K562 (cell line): ENCODE results near the gene SGMS1. TPM values are rescaled to one million over a fixed set of nuclear protein-coding genes. Genes with fewer than 3 reads are reported as not detected.
A peak's percentile ranks its signal among the peaks of the same experiment; 100 is the strongest.

ENCODE experiments used
- CBFA2T3 ChIP-seq: fragments of 450-650 bp; IDR thresholded peaks from 2 replicates; pipeline ENCODE4 v1.6.1; 2017
- CEBPG ChIP-seq, 3 experiments: fragments of 200-800 bp in 1 of 3; sonication (Bioruptor generic) in 1 of 3; sonication (generic) in 1 of 3; formaldehyde crosslinking in 1 of 3; IDR thresholded peaks in 2 of 3; conservative IDR thresholded peaks in 1 of 3; 2 replicates each; pipeline versions ENCODE4 v1.6.1 to v1.8.0; 2016 to 2022; ENCODE audit warnings: missing compliant biosample characterization in 2 of 3, missing genetic modification characterization in 2 of 3, mild to moderate bottlenecking in 1 of 3, missing genetic modification reagents in 1 of 3
- COPS2 ChIP-seq: fragments of 450-650 bp; conservative IDR thresholded peaks from 2 replicates; pipeline ENCODE4 v1.6.1; 2016; ENCODE audit warnings: mild to moderate bottlenecking, moderate library complexity
- CREB3 ChIP-seq: fragments of 450-650 bp; conservative IDR thresholded peaks from 2 replicates; pipeline ENCODE4 v1.6.1; 2016; ENCODE audit warnings: missing genetic modification characterization, low read depth, mild to moderate bottlenecking, missing compliant biosample characterization, moderate library complexity
- DIDO1 ChIP-seq: fragments of 450-650 bp; IDR thresholded peaks from 2 replicates; pipeline ENCODE4 v1.6.1; 2016; ENCODE audit warnings: low read depth, missing biosample characterization, missing genetic modification characterization
- ELF4 ChIP-seq: fragments of 450-650 bp; formaldehyde crosslinking; IDR thresholded peaks from 2 replicates; pipeline ENCODE4 v1.4.0; 2022; ENCODE audit warnings: missing genetic modification characterization
- FOSL1 ChIP-seq: fragments of 200-800 bp; sonication (Bioruptor generic); conservative IDR thresholded peaks from 2 replicates; pipeline ENCODE4 v1.6.1; 2016; ENCODE audit warnings: missing genetic modification characterization, missing compliant biosample characterization
- HNRNPUL1 ChIP-seq: fragments of 200-400 bp; formaldehyde crosslinking; IDR thresholded peaks from 2 replicates; pipeline ENCODE4 v1.6.1; 2017; ENCODE audit warnings: low read length
- JUND ChIP-seq, 2 experiments: IDR thresholded peaks; 2 replicates in 1 of 2; 3 replicates in 1 of 2; pipeline ENCODE4 v1.6.1; 2011; ENCODE audit warnings: borderline replicate concordance in 2 of 2, low read depth in 2 of 2, low read length in 2 of 2, improper control_type of control experiment in 1 of 2, missing biosample characterization in 1 of 2, missing genetic modification characterization in 1 of 2, missing genetic modification reagents in 1 of 2
- MAFK ChIP-seq: IDR thresholded peaks from 2 replicates; pipeline ENCODE4 v1.6.1; 2011; ENCODE audit warnings: low read length, improper control_type of control experiment
- MTA2 ChIP-seq: fragments of 450-650 bp; IDR thresholded peaks from 2 replicates; pipeline ENCODE4 v1.6.1; 2016; ENCODE audit warnings: low read depth
- NFE2L1 ChIP-seq: fragments of 450-650 bp; IDR thresholded peaks from 2 replicates; pipeline ENCODE4 v1.6.1; 2016; ENCODE audit warnings: missing genetic modification characterization, low read depth, mild to moderate bottlenecking, missing compliant biosample characterization, moderate library complexity, borderline replicate concordance
- STAT5A ChIP-seq: IDR thresholded peaks from 2 replicates; pipeline ENCODE4 v1.6.1; 2012; ENCODE audit warnings: low read length, inconsistent platforms, borderline replicate concordance
- ZNF134 ChIP-seq: fragments of 250-450 bp; sonication (Bioruptor Pico); conservative IDR thresholded peaks from 2 replicates; pipeline ENCODE4 v1.4.0; 2020
- ZNF217 ChIP-seq: sonication (generic); formaldehyde crosslinking; IDR thresholded peaks from 2 replicates; pipeline ENCODE4 v1.8.0; 2022; ENCODE audit warnings: mild to moderate bottlenecking, missing genetic modification reagents
- ZNF395 ChIP-seq: fragments of 200-800 bp; sonication (Bioruptor generic); IDR thresholded peaks from 2 replicates; pipeline ENCODE4 v1.6.1; 2017; ENCODE audit warnings: missing genetic modification characterization, missing compliant biosample characterization
- ZNF444 ChIP-seq: fragments of 250-450 bp; sonication (Bioruptor Pico); IDR thresholded peaks from 2 replicates; pipeline ENCODE4 v1.4.0; 2020; ENCODE audit warnings: mild to moderate bottlenecking, moderate library complexity
- polyA plus RNA-seq, 8 experiments: library from polyadenylated mRNA; depleted of rRNA in 4 of 8; stranded (reverse) in 5 of 8; unstranded in 3 of 8; fragments of >200 nt; fragmentation: Nextera tagmentation in 2 of 8; fragmentation: Illumina TruSeq in 1 of 8; extraction: Ambion mirVana in 2 of 8; extraction: Trizol in 1 of 8; gene quantifications; 2 replicates each; pipeline versions ENCODE4 v1.2.1 to v1.2.3, GENCODE V29; 2011 to 2014; ENCODE audit warnings: inconsistent platforms in 1 of 8, missing spikeins in 1 of 8
- total RNA-seq, 7 experiments: library from RNA; depleted of rRNA in 6 of 7; stranded (reverse); fragments of >200 nt in 6 of 7; fragmentation: Illumina TruSeq in 2 of 7; extraction: Trizol in 2 of 7; gene quantifications; 2 replicates each; pipeline versions ENCODE4 v1.2.1 to v1.2.3, GENCODE V29; 2011 to 2021; ENCODE audit warnings: low replicate concordance in 1 of 7
- TF ChIP-seq, protein P1 (sequence below): fragments of 250-450 bp; sonication (Bioruptor Pico); IDR thresholded peaks from 2 replicates; pipeline ENCODE4 v1.4.0; 2020

Gene SGMS1
- total and polyA plus RNA-seq, 9 of the 15 experiments (the other 6 are each of a cell fraction or from before 2014, with no cell fraction given), result 22.6 to 232 (median 82.2) TPM

GRCh38 chr10:50538555-50539398, 85.0 kb downstream of the SGMS1 start (continued):
- TF ChIP-seq, protein P1, sequence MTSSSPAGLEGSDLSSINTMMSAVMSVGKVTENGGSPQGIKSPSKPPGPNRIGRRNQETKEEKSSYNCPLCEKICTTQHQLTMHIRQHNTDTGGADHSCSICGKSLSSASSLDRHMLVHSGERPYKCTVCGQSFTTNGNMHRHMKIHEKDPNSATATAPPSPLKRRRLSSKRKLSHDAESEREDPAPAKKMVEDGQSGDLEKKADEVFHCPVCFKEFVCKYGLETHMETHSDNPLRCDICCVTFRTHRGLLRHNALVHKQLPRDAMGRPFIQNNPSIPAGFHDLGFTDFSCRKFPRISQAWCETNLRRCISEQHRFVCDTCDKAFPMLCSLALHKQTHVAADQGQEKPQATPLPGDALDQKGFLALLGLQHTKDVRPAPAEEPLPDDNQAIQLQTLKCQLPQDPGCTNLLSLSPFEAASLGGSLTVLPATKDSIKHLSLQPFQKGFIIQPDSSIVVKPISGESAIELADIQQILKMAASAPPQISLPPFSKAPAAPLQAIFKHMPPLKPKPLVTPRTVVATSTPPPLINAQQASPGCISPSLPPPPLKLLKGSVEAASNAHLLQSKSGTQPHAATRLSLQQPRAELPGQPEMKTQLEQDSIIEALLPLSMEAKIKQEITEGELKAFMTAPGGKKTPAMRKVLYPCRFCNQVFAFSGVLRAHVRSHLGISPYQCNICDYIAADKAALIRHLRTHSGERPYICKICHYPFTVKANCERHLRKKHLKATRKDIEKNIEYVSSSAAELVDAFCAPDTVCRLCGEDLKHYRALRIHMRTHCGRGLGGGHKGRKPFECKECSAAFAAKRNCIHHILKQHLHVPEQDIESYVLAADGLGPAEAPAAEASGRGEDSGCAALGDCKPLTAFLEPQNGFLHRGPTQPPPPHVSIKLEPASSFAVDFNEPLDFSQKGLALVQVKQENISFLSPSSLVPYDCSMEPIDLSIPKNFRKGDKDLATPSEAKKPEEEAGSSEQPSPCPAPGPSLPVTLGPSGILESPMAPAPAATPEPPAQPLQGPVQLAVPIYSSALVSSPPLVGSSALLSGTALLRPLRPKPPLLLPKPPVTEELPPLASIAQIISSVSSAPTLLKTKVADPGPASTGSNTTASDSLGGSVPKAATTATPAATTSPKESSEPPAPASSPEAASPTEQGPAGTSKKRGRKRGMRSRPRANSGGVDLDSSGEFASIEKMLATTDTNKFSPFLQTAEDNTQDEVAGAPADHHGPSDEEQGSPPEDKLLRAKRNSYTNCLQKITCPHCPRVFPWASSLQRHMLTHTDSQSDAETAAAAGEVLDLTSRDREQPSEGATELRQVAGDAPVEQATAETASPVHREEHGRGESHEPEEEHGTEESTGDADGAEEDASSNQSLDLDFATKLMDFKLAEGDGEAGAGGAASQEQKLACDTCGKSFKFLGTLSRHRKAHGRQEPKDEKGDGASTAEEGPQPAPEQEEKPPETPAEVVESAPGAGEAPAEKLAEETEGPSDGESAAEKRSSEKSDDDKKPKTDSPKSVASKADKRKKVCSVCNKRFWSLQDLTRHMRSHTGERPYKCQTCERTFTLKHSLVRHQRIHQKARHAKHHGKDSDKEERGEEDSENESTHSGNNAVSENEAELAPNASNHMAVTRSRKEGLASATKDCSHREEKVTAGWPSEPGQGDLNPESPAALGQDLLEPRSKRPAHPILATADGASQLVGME, result no peak
- TF ChIP-seq JUND (IDR thresholded peaks at IDR 0.05; ENCODE audit: borderline replicate concordance, low read depth, low read length) (no peak), JUND (tag; IDR thresholded peaks at IDR 0.05; ENCODE audit: borderline replicate concordance, low read depth, low read length) (0 out of 3 replicates have a peak, but pooled peaks have one; percentile 19), HNRNPUL1 (no peak), CEBPG (CRISPR knock-in tag; IDR thresholded peaks at IDR 0.05) (peak; percentile 18; the same call in 1 of the 2 replicates), CEBPG (tag; conservative IDR thresholded peaks at IDR 0.05 in 1 of 2, IDR thresholded peaks at IDR 0.05 in 1 of 2) (no peak), ZNF395 (no peak), DIDO1 (tag) (no peak), MAFK (no peak), NFE2L1 (tag) (no peak), ELF4 (CRISPR knock-in tag) (0 out of 2 replicates have a peak, but pooled peaks have one; percentile 47), MTA2 (0 out of 2 replicates have a peak, but pooled peaks have one; percentile 14), ZNF217 (CRISPR knock-in tag) (no peak), COPS2 (no peak), CREB3 (tag) (no peak), ZNF134 (CRISPR knock-in tag) (no peak), ZNF444 (CRISPR knock-in tag) (no peak), STAT5A (no peak), FOSL1 (tag) (0 out of 2 replicates have a peak, but pooled peaks have one; percentile 14), CBFA2T3 (peak; percentile 10; the same call in 1 of the 2 replicates)
